Cardiac fibroblast (primary cell): ENCODE results near the gene ARAP3.

Experiments
- DNase-seq, 2 donors: peaks; one replicate each; pipeline versions ENCODE4 v3.0.0 to v3.0.0-alpha.2; 2010; ENCODE audit warnings: low read depth in 2 of 2
- H3K4me3 ChIP-seq, 2 donors: replicated peaks in 1 of 2; 1 replicate in 1 of 2; 2 replicates in 1 of 2; pipeline ENCODE4 v1.5.1; 2011; ENCODE audit warnings: low read depth in 2 of 2, low read length in 2 of 2, mild to moderate bottlenecking in 2 of 2, moderate library complexity in 1 of 2
- TF ChIP-seq, protein P1 (sequence below): IDR thresholded peaks from one replicate; pipeline ENCODE4 v1.5.1; 2011; ENCODE audit warnings: low read depth, mild to moderate bottlenecking, low read length, inconsistent platforms

Gene ARAP3

DNA sequence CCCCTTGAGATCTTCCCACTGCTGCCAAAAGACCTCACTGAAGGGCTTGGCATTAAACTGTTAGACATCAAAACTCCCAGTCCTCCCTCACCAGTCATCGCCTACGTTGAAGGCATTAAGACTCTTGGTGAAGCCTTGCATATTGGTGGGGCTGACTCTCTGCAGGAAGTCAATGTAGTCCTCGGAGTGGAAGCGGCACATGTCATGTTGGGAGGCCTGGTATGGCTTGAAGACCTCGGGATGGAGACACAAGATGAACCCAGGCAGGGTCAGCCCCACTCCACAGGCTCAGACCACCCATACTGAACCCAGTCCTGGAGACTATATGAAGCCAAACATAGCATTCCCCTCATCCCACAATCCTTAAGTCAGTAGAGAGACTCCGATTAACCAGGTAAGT, 47.3 kb downstream of the ARAP3 start:
- DNase-seq, result no peak
- no peak overlapping the region for H3K4me3 ChIP-seq
- TF ChIP-seq, protein P1, sequence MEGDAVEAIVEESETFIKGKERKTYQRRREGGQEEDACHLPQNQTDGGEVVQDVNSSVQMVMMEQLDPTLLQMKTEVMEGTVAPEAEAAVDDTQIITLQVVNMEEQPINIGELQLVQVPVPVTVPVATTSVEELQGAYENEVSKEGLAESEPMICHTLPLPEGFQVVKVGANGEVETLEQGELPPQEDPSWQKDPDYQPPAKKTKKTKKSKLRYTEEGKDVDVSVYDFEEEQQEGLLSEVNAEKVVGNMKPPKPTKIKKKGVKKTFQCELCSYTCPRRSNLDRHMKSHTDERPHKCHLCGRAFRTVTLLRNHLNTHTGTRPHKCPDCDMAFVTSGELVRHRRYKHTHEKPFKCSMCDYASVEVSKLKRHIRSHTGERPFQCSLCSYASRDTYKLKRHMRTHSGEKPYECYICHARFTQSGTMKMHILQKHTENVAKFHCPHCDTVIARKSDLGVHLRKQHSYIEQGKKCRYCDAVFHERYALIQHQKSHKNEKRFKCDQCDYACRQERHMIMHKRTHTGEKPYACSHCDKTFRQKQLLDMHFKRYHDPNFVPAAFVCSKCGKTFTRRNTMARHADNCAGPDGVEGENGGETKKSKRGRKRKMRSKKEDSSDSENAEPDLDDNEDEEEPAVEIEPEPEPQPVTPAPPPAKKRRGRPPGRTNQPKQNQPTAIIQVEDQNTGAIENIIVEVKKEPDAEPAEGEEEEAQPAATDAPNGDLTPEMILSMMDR, result no peak

DNA sequence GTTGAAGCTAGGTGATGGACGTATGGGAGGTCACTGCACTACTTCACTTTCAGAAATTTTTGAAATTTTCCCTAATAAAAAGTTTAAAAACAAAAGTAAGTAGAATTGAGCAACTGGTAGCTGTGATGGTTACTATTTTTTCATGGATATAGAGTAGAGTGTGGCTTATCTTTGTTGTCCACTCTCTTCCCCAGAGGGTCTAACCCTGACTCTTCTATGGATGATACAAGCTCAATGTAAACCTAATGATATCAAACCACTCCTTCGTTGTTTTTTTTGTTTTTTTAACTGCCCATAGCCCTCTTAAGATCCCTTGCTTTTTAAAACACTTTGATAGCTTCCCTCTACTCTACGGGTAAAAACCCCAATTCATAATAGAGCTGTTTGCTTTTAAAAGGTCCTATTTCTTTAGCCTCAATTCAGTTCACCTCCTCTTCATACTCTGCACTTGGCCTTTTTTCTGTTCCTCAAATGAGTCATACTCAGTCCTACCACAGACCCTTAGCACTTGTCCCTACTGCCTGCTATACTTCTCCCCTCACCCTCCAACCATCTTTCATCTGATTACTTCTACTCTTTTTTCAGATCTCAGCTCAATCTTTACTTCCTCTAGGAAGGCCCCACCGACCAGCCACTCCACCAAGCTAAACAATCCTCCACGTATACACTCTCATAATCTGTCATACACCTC, 48.0 kb downstream of the ARAP3 start:
- TF ChIP-seq, protein P1, result no peak

DNA sequence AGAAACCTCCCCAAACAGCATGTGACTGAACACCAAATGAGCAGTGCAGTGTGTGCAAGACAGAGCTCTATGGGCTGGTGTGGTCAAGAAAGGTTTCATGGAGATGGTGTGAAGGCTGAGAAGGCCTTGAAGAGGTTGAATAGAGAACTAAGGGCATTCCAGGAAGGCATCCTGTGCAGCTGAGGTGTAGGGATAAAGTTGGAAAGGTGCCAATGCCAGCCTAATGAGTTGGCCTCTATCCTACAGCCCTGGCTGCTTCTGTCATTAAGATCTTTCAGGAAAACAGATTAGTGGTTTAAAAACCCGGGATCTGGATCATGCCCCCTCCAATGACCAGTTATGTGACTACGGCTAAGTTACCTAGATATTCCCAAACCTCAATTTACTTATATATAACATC, 49.4 kb downstream of the ARAP3 start:
- no peak overlapping the region for H3K4me3 ChIP-seq
- TF ChIP-seq, protein P1, result no peak
- no peak for DNase-seq

More for the DNA sequence above, 48.0 kb downstream of the ARAP3 start:
- no peak for DNase-seq
- H3K4me3 ChIP-seq, result no peak overlapping the region

DNA sequence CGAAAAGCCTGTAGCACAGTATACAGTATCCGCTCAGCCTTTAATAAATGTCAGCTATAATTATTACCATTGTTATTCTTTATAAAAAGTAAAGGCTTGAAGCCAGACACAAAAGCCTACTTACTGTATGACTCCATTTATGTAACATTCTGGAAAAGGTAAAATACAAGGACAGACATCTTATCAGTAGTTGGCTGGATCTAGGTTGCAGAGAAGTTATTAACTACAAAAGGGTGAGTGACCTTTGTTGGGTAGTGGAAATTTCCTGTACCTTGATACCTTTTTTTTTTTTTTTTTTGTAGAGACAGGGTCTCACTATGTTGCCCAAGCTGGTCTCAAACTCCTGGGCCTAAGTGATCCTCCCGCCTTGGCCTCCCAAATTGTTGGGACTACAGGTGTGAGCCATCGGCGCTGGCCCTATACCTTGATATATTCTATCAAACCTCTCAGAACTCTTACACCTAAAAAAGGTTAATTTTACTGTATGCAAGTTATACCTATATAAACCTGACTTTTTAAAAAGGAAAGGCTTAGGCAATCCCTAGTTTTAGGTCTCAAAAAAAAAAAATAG, 51.4 kb downstream of the ARAP3 start:
- no peak for DNase-seq
- TF ChIP-seq, protein P1, result no peak
- H3K4me3 ChIP-seq, result no peak overlapping the region

DNA sequence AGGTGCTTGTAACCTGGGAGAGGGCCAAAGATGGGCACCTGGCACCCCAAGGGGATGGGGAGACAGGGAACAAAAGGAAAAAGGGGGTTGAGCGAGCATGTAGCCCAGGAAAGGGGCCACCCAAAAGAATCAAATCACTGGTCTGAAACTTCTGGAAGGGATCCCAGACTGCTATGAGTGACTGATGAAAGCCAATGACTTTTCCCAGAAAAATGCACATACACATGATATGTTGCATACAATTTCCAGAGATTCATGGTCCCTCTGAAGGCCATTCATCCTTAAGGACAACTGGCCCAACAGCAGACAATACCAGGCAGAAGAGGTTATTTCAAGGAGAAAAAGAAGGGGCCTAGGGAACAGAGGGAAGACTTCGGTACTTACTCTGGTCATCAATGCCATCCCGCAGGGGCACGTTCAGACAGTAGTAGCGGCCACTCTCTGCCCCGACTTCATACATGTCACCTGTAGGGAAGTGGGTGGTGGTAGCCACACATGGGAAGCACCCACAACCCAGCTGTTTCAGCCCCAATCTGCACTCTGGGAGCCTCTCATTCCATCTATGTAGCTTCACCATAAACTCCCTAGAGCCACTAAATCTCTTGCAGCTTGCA, 53.7 kb downstream of the ARAP3 start:
- no peak for DNase-seq
- TF ChIP-seq, protein P1, result no peak
- H3K4me3 ChIP-seq, result no peak overlapping the region

DNA sequence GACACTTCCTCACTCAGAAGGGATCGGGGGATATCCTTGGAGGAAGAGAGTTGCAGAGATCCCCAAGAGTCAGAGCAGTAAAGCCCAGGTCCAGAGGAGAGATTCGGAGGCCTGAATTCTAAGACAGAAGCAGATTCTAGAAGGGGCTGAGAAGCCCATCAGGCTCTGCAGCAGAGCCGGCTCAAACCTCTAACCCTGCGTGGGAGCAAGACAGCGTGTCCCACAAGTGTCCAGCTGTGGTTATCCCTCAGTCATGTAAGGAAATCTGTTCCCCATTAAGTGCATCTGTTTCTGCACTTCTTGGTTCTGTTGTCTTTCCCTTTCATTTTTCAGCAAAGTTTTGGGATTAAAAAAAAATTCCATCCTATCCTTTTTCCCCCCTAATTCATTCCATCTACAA, 58.4 kb downstream of the ARAP3 start:
- no peak overlapping the region for H3K4me3 ChIP-seq
- TF ChIP-seq, protein P1, result no peak
- DNase-seq, result no peak
